ENCODE data around the gene FRZB.

DNA sequence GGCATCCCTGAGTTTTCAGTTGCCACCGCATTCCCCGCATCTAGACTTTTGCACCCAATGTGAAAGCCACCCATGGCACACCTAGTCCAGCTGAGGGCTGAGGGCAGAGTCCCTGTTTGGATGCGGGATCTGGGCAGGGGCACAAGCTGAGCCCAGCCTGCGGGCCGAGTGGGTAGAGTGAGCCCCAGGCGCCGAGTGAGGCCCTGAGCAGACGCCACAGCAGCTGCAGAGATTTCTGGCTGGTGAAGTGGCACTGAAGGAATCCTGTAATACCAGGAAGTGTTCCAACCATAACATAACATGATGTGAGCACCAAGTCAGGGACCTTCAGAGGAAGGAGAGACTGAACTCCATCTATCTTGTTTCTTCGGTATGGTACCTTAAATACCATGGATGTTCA is 27.7 kb upstream of the FRZB start:
- TF ChIP-seq, protein P1, sequence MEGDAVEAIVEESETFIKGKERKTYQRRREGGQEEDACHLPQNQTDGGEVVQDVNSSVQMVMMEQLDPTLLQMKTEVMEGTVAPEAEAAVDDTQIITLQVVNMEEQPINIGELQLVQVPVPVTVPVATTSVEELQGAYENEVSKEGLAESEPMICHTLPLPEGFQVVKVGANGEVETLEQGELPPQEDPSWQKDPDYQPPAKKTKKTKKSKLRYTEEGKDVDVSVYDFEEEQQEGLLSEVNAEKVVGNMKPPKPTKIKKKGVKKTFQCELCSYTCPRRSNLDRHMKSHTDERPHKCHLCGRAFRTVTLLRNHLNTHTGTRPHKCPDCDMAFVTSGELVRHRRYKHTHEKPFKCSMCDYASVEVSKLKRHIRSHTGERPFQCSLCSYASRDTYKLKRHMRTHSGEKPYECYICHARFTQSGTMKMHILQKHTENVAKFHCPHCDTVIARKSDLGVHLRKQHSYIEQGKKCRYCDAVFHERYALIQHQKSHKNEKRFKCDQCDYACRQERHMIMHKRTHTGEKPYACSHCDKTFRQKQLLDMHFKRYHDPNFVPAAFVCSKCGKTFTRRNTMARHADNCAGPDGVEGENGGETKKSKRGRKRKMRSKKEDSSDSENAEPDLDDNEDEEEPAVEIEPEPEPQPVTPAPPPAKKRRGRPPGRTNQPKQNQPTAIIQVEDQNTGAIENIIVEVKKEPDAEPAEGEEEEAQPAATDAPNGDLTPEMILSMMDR (IDR thresholded peaks at IDR 0.05): no peak
- no peak for TF ChIP-seq POLR2A (IDR thresholded peaks at IDR 0.05)

All from thyroid gland (tissue), 4 donors.